GM19035 (cell line): Measurements from ENCODE around the gene MACROD2.

Experiments used
- ATAC-seq: cut with Tn5 transposase; IDR thresholded peaks from one replicate; pipeline ENCODE4 v1.9.1; 2021; ENCODE audit not compliant: unreplicated experiment

Gene MACROD2

DNA sequence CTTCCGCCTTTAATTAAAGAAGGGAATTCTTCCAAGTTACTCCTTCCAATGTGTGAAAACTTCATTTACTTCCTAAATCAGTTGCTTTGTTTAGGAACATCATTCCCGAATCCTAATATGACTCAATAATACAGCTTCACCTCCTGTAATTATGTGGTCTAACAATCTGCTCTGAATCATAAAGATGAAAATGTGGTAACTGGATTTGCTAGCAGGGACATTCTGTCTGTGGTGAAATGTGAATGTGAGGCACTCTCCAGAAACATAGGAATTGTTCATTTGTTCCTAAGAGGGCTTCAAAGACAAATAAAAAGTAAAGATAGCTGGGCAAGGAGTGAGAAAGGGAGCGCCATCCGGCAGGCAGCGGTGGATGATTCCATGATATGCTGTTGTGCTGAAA lies 1899.8 kb downstream of the MACROD2 start:
- no peak for ATAC-seq

DNA sequence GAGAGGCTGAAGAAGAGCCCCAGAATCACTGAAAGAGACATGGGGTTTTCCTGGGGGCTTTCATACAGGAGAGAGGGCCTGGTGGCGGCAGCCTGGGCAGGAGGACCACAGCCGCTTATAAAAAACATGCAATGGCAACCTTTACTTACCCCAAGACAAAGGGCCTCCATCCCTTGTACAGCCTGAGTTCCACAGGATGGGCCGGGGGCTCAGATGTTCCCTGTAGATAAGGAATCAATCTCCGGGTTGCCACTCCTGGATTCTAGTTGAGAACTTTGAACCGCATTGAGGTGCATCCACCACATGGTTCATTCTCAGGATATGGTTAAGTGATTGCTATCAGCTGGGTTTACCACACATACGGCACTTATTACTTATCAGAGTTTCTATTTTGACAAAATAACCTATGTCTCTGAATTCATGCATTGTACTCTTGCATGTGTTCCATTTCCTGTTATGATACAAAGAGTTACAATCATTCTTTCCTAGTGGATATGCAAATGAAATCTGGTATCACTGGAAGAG lies 1900.3 kb downstream of the MACROD2 start:
- no peak for ATAC-seq

DNA sequence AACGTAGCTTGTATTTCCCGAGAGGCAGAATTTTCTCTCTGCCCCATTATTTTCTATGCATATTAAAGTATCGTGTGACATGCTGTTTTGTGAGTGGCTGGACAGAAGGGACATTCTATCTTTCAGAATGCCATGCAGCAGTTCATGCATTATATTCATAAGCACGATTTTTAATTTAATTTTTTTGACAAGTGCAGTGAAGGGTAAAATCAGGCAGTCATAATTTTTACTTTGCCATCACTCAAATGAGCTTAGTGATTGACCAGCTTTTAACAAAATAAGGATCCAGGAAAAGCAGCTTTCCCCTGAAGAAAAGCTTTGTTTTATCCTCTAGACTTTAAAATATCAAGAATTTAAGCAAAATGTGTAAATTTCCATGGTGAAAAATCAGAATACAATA lies 1904.7 kb downstream of the MACROD2 start:
- no peak for ATAC-seq

DNA sequence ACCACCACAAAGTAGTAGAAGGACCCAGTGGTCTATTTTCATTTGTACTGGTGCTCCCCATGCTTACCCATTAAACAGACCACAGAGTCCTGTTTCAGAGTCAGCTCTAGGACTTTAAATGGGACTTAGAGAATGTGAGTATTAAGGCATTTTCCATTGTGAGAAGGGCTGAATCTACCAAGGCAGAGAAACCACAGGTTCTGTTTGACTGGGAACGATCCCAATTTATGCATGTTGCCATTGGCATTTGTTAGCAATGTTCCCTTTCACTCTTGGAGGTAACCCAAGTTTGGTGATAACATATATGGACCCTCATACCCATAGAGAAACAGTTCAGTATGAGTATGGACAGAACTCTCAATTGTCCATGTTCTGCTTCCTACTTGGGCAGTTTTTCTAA lies 1905.1 kb downstream of the MACROD2 start:
- ATAC-seq = no peak

DNA sequence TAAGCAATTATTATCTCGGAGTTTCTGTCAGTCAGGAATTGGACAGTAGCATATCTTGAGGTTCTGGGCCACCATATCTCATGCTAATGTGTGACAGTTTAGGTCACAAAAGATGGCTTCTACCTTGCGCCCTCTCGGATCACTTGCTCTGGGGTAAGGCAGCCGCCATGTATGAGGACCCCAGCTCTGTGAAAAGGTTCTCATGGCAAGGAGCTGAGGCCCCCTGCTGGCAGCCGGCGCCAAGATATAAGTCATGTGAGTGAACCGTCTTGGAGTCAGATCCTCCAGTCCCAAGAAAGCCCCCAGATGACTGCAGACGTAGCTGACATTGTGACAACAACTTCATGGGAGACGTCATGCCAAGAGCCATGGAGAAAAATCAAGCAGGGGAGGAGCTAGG lies 1907.2 kb downstream of the MACROD2 start:
- no peak for ATAC-seq

DNA sequence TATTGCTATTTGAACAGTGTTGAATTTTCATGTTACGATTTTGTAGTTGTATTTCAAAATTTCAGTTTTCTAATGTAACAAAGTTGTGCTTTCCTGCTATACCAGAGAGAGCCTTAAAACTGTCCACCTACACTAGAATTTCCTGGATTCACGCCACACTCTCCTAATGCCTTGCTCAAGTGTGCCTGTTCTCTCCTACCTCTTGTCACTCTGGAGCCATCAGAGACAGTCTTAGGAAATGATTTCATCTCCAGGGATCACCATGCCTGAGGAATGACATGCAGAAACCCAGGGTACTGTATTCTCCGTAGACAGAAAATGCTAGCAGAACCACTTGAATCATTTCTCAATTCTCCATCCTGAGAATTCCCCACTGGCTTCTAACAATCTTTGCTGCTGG lies 1910.3 kb downstream of the MACROD2 start:
- ATAC-seq = no peak

DNA sequence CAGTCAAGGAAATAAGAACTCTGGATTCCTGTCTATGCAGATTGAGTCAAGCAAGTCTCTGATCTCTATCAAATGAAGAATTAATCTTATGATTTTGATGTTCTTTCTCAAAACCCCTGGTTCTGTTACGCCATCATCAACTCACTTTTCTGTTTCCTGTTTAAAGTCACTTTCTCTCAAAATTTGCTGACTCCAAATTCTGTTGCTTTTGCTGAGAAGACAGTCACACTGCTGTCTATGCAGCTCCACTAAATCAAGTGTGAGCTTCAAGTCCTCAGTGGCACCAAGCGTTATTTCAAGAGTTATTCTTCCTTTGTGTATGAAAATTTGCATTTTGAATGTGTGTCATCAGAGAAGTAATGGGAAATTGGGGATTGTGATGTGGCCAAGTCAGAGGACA lies 1914.7 kb downstream of the MACROD2 start:
- ATAC-seq = no peak

DNA sequence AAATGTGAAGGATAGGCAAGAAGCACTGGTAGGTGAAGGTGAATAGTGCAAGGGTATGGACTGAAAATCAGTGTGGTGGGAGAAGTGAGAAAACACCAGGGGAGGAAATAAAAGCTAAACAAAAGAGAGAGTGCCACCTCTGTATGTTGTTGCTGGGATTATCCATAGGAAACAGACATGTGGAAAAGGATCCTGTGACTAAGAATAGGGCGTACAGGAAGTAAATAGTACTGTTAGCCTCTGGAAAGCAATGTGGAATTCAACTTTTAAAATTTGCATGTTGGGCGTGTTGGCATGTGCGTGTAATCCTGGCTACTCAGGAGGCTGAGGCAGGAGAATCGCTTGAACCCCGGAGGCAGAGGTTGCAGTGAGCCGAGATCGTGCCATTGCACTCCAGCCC lies 1916.3 kb downstream of the MACROD2 start:
- ATAC-seq = no peak

DNA sequence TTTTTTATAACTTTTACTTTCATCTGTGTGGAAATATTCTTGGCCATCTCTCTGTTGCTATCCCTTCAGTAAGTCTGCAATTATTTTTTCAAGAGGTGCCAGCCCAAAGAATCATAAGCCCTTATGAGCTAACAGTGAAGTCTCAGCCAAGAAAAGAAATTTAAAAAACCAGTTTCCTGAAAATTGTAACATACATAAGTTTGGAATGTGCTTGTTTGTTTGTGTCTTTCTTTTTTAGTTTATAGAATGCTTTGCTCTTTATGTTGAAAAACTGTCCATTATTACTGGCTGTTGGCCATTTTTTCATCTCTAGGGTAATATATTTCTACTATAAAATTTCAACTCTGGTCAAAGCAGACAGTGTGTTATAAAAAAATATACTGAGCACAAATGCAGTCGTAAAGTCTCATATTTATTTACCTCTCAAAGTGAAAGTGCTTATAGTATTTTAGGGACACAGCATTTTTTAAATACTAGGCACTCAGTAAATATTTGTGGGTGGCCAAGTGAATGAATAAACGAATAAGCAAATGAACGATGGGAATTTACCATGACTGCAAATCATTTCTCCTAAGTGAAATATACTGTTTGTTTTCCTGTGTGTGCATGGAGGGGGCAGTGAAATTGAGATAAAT lies 1918.2 kb downstream of the MACROD2 start:
- ATAC-seq = no peak

DNA sequence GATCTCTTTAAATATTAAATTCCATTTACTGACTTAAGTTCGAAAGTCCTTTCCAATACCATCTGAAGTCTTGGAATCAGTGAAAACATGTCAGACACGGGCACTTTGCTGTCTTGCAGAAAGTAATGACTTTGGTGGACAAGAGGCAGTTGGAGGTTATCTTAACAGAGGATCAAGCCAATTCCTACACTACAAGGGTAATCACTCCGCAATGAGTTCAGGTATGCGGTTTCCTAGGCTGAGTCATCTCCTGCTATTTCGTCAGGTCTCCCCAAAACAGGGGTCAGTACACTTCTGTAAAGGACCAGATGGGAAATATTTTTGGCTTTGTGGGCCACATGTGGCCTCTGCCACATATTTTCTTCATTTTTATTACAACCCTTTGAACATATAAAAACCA lies 1921.3 kb downstream of the MACROD2 start:
- ATAC-seq = no peak

DNA sequence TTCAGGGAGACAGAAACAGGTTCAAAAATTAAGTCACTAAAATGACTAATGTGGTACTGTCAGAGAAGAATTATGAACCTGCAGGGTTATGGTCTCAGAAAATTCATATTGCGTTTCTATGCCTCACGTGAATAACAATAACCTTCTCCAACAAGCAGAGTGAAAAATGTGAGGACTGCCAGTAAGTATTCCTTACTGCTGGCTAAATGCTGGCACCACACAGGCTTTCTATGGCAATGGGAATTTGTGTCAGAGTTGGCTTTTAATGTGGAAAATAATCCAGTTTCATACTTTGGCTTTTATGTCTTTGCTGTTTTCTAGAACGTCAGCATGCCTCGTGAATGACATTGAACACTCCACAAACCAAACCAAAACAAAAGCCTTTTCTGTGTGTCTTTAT lies 1922.0 kb downstream of the MACROD2 start:
- no peak for ATAC-seq

DNA sequence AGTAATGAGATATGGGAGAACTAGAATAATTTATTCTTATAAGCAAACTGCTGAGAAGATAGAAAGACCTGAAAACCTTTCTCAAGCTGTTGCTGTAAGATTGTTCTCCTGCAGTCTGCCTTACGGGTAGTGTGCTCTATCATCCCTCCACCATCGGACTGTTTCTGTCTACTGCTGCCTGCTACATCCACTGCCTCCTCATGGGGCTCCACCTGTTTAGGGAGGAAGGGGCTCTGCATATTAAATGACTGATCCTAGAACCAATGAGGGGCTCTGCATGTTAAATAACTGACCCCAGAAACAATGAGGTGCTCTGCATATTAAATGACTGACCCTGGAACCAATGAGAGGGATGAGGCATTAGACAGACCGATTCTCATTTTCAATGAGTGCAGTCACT lies 1923.3 kb downstream of the MACROD2 start:
- no peak for ATAC-seq

DNA sequence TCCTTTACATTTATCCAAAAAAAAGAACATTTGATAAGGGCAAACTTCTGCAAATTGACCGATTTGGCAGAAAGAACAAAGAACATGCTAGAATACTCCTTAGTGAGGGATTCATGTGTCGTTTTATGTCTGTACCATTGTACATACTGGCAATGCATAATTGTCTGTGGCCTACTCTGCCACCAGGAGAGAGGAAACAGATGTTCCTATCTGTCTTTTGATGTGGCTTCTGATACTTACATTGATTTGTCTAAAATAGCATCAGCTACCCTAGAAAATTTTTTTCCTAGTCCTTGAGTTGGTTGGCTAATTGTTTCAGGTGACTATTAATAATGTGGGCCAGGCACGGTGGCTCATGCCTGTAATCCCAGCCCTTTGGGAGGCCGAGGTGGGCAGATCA lies 1923.8 kb downstream of the MACROD2 start:
- no peak for ATAC-seq

DNA sequence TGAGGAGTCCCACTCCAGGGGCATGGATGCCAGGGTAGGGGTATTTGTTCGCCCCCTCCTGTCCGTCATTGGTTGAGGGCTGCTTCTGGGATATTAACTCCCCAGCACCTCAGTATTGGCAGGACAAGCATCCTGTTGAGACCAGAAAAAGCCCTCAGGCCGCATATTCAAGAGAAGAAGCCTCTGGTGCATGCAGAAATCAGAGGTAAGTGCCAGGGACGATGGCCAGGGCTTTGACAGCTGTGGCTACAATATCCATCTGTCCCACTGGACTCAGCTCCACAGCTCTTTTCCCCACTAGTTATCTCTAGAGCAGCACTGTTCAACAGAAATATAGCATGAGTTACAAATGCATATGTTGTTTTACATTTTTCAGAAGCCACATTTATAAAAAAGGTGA lies 1926.6 kb downstream of the MACROD2 start:
- ATAC-seq = no peak

DNA sequence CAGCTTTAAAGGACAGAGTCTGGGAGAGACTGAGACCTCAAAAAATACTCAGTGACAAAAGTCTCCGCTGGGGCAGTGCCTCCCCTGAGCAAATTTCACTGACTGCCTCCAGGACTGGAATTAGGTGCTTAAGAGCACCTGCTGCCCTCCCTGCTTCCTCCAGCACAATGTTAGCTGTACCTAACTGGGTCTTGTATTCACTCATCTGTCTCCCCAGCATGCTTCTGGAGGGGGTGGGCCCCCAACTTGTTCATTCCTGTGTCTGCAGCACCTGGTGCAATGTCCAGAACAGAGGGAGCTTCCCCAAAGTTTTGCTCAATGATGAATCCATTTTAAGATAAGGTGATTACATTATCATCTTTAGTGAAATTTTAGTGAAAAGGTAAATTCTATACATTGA lies 1927.2 kb downstream of the MACROD2 start:
- peak; percentile 34 for ATAC-seq

DNA sequence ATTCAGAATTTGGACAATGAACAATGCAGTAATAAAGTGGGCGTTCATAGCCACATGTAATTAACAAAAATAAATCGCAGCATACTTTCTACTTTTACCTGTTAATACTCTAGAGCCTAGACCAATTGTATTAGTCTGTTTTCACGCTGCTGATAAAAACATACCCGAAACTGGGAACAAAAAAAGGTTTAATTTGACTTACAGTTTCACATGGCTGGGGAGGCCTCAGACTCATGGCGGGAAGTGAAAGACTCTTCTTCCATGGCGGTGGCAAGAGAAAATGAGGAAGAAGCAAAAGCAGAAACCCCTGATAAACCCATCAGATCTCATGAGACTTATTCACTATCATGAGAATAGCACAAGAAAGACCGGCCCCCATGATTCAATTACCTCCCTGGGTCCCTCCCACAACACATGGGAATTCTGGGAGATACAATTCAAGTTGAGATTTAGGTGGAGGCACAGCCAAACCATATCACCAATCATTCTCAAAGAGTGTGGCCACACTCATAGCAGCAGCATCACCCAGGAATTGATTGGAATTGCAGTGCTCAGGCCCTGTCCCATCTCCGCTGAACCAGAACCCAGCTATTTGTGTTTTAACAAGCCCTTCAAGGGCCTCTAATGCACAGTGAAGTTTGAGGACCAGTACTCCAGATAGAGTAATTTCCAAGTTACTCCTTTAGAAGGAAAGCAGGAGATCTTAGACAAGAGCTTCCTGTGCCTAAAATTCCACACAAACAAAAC lies 1927.9 kb downstream of the MACROD2 start:
- ATAC-seq = peak; percentile 69

DNA sequence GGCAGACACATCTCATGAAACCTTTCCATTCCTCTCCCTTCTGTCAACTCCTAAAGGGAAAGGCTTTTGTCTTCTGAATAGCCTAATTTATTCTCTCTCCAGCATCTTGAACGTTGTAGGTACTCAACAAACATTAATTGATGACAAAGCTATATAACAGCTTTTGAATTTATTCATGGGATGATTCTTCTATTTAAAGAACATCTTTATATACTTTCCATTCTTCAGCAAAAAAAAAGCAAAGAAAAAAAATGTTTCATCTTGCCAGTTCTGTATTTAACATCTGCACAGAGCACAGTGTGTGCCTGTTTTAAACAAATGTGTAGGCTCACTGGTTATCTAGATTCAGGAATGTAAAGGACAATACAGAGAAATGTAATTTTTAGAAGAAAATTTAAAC lies 1929.2 kb downstream of the MACROD2 start:
- ATAC-seq = no peak

DNA sequence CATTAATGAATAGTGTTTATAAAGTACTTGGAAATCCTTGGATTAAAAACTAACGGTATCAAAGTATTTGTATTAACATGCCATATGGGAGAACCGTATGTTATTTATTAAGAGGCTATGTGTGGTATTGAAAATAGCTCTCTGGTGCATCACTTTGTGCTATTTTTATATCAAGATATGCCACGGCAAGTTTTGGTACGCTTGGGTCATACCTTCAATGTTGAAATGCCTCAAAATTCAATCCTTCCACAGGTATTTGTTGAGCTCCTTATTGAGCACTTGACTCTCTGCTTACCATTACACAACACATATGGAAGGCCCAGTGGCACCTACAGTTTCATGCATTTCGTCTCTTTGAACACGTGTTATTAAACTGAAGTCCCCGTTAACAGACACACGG lies 1930.1 kb downstream of the MACROD2 start:
- no peak for ATAC-seq

DNA sequence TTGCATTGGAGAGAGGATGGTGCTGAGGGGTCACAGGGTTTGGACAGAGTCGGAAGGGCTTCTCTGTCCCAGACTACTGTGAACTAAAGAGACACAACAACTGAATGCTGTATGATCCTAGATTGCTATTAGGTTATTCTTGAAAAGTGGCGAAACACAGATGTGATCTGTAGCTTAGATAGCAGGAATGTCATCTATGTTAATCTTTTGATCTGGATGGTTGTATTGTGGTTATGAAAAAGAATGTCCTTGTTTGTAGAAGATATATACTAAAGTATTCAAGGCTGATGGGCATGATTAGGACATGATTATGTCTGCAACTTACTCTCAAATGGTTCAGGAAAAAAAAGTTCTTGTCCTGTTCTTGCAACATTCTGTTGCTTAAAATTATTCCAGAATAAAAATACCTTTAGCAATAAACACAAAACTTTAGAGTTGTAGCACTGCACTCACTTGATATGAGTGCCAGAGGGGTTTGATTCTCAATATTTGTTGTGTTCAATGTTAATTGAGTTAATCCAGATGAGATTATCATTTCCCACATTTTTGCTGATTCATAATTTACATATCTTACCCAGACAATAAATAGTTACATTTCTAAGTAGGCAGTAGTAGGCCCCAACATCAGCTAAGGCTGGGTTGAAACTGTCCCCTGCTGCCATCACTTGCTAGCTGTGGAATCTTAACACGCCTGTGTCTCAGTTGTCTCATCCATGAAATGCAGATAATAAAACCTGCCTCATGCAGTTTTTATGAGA lies 1932.8 kb downstream of the MACROD2 start:
- ATAC-seq = no peak

DNA sequence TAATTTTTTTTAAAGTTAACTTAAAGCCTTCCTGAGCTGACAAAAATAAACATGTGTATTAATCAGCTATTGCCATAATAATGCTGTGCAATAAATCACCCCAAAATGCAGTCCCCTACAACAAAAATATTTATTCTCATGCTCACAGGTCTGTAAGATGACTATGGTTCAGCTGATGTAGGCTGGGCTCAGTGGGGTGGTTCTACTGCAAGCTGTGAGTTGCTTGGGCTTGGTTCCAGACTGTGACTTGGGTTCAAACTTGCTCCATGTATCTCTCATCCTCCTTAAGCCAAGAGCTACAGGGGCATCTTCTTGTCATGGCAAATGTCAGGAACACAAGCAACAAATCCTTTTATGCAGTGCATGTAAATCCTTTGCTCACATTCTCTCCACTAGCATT lies 1933.6 kb downstream of the MACROD2 start:
- no peak for ATAC-seq

DNA sequence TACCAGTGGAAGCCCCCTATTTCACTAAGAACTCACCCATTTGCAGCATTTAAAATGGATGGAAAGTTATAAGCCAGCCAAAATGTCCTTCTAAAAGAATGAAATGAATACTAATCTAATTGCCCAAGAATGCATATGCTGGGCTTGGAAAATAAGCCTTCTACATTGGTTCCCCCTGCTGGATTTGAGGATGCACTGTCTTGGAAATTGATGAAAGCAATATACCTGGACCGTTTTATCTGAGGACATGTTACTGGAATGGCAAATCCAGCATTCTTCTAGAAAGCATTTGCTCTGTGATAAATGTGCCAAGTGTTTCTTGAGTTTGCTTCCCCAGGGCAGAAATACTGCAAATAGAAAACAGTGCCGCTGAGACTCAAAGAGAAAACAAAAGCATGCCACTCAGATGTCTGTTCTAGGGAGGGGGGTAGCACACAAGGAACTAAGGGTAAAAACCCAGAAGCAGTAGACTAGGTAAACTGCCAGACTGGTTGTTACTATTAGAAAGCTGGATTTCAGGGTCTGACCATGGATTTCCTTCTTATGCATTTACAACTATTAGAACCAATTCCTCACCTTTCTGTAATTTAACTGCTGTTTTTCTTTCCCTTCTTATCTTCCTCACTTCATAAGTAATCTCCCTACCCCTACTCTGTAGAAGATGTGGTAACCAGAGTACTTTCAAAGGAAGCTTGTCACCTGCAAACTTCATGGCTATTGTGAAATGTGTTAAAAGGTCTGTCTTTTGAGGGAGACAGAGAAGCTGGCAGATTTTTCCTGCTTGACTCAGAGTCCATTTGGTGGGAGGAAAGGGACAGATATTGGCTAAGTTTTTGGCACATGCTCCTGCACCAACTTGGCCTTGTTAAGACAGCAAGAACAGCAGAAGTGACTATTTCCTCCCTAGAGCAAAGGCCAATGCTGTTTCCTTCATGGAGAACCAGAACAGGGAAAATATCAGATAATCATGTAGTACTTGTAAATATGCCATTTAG lies 1935.3 kb downstream of the MACROD2 start:
- ATAC-seq = no peak
